ENCODE results near the gene LRRC59.

Gene LRRC59

DNA sequence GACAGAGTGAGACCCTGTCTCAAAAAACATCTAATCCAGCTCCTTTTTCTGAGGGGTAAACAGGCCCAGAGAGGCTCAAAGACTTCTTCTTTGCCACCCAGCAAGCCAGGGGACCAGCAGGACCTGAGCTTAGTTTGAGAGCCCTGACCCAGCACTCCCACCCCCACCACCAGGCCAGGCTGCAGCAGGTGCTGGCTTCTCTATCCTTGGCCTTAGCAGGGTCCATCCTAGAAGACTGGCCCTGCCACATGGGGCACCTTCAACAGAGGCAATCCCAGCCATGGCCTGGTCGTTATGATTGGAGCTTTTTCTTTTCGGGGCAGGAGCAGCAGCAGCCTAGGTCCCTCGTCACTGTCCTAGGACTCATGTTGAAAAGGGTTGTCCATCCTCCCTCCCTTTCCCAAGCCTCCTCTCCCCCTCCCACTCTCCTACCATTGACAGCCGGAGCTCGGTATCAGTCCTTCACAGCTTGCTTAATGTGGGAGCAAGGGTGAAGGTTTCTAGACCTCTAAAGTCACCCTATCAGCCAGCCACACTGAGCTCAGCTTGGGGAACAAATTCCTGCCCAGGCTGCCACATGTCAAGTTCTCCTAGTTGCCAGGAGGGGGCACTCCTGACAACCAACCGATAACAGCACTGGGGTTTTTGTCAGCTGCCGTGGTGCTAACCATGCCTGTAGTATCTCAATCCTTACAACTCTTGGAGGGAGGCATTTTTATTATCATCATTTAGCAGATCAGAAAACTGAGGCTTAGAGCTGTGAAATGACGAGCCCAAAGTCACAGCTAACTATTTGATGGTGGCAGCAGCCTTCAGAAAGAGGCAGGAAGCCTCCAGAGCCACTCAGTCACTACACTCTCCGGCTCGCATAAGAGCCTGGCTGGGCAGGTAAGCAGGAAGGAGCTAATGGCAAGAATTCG lies 35.5 kb downstream of the LRRC59 start:
- peak; percentile 61 for DNase-seq (ENCODE audit: low spot score)

GRCh38 chr17:50360486-50361115 lies 36.7 kb downstream of the LRRC59 start:
- peak; percentile 18 for DNase-seq (ENCODE audit: low spot score)

DNA sequence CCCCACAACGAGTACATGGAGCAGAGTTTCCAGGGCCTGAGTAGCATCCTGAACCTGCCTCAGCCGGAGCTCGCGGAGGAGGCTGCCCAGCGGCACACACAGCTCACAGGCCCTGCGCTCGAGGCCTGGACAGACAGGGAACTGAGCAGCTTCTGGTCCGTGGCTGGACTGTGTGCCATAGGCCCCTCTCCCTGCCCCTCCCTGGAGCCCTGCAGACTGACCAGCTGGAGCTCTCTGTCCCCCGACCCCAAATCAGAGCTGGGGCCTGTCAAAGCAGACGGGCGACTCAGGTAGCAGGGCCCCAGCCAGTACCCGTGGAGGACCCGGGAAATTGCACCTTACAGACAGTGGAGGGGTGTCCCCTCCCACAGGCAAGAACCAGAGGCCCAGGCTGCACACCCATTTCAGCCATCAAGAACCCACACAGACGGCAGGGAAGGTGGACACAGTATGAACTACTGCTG lies 37.3 kb downstream of the LRRC59 start:
- no peak for DNase-seq (ENCODE audit: low spot score)

DNA sequence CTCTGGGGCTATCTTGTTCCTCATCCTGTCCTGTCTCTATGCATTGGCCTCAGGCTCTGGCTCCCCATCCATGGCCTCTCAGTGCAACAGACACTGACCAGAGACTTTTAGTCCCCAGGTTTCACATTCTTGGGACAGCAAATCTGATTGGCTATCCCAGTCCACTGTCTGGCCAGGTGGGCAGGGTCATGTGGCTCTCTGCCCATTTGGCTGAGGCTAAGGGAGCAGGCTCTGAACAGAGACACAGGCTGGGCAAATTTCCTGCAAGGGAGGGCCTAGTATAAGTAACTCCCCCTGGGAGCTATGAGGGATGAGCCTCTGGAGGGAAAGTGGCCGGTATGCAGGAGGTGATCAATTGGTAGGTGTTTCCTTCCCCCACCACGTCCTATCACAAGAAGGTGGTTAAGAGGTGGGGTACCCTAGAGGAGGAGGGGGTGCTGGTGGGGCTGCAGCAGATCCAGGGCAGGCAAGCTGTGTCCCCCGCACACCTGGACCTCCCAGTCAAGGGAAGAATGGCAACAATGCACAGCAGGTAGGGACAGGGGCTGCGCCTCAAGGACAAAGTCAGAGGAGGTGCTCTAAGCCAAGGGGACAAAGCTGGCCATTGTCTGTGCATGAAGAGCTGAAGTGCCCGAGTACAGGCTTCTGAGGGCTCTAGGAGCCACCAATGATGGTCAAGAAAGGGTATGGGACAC lies 38.2 kb downstream of the LRRC59 start:
- DNase-seq (ENCODE audit: low spot score) = no peak

- no peak for DNase-seq (ENCODE audit: low spot score)
These were observed 39.1 kb downstream of the LRRC59 start for GRCh38 chr17:50358177-50358576.

GRCh38 chr17:50356892-50357510 lies 40.3 kb downstream of the LRRC59 start:
- no peak for DNase-seq (ENCODE audit: low spot score)

DNA sequence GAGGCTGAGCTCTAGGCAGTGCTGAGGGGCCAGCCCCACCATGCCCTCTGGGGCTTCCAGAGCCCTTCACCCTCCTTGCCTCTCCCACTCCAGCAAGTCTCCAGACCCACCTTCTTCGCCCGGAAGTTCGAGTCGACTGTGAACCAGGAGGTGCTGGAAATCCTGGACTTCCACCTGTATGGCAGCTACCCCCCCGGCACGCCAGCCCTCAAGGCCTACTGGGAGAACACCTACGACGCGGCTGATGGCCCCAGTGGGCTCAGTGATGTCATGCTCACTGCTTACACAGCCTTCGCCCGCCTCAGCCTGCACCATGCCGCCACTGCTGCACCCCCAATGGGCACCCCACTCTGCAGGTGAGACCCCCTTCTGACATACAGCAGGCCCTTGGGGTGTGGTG lies 40.9 kb downstream of the LRRC59 start:
- DNase-seq (ENCODE audit: low spot score) = no peak

DNA sequence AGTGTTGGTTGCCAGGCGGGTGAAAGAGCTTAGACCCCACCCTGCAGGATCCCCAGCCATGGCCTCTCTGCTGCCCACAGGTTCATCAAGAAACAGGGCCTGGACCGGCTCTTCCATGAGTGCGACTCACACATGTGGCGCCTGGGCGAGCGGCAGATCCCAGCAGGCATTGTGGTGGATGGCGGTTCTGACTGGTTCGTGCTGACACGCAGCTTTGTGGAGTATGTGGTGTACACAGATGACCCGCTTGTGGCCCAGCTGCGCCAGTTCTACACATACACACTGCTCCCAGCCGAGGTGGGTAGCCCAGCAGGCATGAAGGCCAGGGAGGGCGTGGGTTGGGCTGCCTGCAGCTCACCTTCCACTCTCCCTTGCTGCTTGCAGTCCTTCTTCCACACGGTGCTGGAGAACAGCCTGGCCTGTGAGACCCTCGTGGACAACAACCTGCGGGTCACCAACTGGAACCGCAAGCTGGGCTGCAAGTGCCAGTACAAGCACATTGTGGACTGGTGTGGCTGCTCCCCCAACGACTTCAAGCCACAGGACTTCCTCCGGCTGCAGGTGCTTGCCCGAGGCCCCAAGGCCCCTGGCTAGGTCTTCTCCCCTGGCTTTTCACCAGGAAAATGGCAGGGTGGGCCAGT lies 41.5 kb downstream of the LRRC59 start:
- no peak for DNase-seq (ENCODE audit: low spot score)

- no peak for DNase-seq (ENCODE audit: low spot score)
These were observed 42.0 kb downstream of the LRRC59 start for GRCh38 chr17:50355336-50355700.

DNA sequence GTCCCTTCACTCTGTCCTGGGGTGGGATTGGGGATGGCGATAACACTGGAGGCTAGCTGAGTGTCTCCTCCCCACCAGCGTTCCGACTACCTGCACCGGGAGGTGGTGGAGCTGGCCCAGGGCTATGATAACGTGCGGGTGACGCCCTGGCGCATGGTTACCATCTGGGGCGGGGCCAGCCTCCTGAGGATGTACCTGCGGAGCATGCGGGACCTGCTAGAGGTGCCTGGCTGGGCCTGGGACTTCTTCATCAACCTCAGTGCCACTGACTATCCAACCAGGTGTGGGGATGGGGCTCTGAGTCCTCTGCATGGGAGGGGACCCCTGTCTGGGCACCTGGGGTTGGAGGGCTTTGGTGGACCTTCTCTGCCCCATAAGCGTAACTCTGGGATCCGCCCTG lies 42.5 kb downstream of the LRRC59 start:
- DNase-seq (ENCODE audit: low spot score) = no peak

DNA sequence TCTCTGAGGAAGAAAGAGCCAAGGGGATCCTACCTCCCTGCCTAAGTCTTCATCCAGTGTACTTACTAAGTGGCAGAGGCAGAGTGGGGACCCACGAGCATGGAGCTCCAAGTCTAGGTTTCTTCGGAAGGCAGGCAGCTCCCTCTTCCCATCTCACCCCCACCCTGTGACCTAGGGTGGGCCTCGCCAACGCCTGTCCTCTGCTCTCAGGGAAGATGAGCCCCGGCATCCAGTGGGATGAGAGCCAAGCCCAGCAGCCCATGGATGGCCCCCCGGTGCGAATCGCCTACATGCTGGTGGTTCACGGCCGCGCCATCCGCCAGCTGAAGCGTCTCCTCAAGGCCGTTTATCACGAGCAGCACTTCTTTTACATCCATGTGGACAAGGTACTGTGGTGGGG lies 43.1 kb downstream of the LRRC59 start:
- DNase-seq (ENCODE audit: low spot score) = no peak

GRCh38 chr17:50353600-50354195 lies 43.6 kb downstream of the LRRC59 start:
- DNase-seq (ENCODE audit: low spot score) = no peak

DNA sequence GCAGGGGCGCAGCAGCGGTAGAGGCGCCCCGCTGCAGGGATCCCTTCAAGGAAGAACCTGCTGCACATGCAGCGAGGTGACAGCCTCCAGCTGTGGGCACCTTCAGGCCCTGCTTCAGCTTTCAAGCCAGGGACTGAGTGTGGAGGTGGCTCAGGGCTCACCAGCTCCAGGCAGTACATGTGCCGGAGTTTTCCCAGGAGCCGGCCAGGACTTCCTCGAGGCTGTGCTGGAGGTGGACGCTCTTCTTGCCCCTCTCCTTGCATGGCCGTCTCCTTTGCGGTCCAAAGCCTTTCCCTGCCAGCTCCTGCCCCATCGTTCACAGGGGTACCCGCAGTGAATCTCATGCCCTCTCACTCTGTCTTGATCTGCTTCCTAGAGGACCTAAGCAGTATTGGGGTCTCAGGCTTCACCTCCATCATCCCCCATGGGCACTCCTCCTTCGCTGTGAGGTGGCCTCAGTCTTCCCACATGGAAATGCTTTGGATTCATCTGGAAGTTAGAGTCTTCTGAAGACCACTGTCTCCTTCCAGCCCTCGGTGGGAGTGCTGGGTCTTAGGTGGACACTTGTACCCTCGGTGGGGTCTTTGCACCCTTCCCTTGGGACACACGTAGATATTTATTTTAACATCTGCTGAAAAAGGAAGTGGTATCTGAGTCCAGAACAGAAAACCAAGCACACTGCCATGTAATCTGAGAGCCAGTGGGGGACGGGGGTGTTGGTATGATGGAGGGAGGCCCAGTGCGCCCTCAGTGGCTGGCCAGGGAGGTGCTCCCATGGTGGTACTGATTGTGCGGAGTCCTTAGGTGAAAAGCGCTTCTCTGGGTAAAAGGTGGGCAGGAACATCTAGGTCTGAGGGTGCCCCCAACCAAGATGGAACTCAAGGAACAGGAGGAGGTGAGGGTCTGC lies 44.4 kb downstream of the LRRC59 start:
- no peak for DNase-seq (ENCODE audit: low spot score)

DNA sequence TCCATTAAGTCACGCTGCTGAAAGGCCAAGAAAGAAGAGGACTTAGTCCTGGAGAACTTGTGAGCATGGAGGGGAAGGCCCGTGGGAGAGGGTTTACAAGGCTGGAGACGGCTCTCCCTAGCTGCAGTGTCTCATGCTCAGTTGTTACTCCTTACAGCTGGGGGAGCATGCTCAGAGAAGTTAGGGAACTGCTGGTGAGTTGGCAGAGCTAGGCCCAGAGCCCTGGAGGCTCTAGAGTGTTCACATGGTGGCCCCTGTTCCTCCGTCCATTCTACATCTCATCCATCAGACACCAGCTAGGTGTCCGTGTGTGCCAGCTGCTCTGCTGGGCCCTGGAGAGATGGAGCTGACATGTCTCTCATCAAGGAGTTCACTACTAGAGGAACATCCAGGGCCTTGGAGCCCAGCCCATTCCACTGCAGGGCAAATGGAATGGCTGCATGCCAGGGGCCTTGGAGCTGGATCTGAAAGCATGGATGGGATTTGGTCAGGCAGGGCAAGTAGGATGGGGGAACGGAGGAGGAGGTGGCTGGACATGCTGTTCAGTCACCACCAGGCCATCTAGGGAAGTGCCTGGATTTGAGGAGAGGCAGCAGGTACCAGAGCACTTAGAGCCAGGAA lies 45.1 kb downstream of the LRRC59 start:
- no peak for DNase-seq (ENCODE audit: low spot score)

DNA sequence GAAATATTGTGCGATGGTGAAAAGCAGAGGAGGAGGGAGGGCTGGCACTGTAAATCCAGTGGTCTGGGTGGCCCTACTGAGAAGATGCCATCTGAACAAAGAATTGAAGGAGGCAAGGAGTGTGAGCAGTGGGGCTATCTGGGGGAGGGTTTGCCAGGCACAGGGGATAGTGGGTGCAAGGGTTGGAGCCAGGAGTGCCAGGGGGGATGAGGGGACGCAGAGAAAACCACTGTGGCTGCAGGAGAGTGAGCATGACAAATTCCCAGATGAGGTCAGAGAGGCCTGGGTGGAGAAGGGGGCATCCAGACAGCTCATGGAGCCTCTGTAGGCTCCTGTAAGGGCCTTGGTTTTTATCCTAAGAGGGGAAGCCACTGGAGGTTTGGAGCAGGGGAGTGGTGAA lies 46.6 kb downstream of the LRRC59 start:
- no peak for DNase-seq (ENCODE audit: low spot score)

- DNase-seq (ENCODE audit: low spot score) = no peak
These were observed 48.1 kb downstream of the LRRC59 start for GRCh38 chr17:50349243-50349600.

DNA sequence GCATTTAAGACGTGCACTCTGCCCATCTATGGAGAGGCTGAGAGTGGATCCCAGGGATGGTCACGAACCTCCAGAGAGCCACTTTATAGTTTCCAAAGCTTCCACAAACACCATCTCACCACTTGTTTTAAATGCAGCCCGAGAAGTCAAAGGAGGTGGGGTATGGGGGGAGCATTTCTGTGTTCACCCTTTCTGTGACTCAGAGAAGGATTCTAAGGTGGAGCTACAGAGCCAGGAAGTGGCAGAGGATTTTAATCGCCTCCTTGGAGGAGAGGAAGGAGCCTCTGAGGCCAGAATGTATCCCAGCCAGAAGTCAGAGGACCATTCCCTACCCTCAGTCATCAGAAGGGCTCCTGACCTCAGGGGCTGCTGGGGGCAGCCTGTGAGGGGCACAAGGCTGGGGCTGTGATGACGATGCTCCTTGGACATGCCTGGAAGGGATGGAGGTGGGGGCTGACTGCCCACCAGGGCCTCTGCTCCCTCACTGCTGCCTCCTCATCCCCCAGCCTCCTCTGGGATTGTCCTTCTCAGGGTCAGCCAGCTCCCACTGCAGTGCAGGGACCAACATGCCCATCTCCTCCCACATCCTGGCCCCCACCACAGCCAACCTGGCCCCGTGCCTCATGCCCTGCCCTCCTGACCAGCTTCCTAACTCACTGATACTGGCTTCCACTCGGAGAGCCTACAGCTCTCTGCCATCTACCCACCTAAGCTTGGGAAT lies 48.6 kb downstream of the LRRC59 start:
- no peak for DNase-seq (ENCODE audit: low spot score)

DNA sequence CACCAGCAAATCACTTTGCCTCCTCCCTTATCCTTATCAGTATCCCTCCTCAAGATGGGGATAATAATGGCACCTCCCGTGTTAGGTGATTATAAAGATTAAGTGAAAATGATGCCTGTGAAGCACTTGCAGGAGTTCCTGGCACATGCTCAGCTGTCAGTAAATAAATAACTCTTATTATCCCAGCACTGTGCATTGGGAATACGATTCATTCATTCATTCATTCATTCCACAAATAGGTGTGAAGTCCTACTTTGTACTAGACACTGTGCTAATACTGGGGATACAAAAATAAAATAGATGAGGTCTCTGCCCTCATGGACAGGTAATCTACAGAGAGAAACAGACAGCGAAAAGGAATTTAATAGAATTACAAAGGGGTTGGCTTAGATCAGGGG lies 49.4 kb downstream of the LRRC59 start:
- DNase-seq (ENCODE audit: low spot score) = no peak

DNA sequence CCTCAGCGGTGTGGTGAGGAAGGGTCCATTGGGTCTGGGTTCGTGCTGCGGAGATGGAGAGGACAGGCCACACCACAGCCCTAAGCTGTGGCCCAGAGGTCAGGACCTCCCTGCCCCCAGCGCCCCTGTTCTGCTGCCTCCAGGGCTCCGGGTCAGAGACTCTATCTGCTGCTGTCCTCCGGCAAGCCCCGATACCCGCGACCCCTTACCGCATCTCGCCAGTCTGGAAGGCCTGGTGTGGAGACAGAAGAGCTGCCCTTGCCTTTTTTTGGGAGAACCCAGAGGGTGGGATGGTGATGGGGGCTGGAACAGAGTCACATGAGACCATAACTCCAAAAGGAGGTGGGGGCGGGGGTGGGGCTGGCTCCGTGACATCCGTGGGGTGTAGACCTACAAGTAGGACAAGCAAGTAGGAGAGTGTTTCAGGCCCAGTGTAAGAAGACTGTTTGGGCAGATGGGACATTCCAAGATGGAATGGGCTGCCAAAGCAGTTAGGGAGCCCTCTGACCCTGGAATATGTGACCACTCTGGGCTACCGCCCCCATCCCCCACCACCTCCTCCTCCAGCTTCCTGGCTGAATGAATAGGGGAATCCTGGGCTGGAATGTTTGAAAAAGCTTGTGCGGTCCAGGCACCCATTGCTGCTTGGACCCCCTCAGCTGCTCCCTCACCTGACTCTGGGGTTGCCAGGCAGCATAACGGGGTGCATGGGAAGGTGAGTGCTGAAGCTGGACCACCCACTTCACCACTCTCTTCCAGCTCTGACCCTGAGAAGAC lies 50.0 kb downstream of the LRRC59 start:
- DNase-seq (ENCODE audit: low spot score) = no peak
